Neural cell (in vitro differentiated cells): ENCODE results near the gene ZMAT3. TPM values are rescaled to one million over a fixed set of nuclear protein-coding genes. Genes with fewer than 3 reads are reported as not detected.

Experiments used
- H2AFZ ChIP-seq: fragments of 200-600, 300-800 bp; sonication (generic), shearing (Covaris generic); 2 replicates; pipeline ENCODE4 v1.6.0; 2014; ENCODE audit warnings: low read depth, mild to moderate bottlenecking, antibody characterized with exemption, low read length, moderate library complexity
- H3F3A ChIP-seq: fragments of 200-600 bp; shearing (Covaris generic); 2 replicates; pipeline ENCODE4 v1.6.1; 2016; ENCODE audit warnings: mild to moderate bottlenecking, moderate library complexity, mixed read lengths, antibody characterized with exemption, low read length; ENCODE audit not compliant: insufficient read depth, poor library complexity, severe bottlenecking
- H3K27ac ChIP-seq: fragments of 200-600, 300-800 bp; sonication (generic), shearing (Covaris generic); 2 replicates; pipeline ENCODE4 v1.5.1; 2014; ENCODE audit warnings: mild to moderate bottlenecking, low read length, moderate library complexity
- H3K27me3 ChIP-seq: fragments of 300-800, 200-600 bp; sonication (generic), shearing (Covaris generic); 2 replicates; pipeline ENCODE4 v1.6.0; 2014; ENCODE audit warnings: mild to moderate bottlenecking, low read depth, low read length, moderate library complexity; ENCODE audit not compliant: insufficient read depth
- H3K36me3 ChIP-seq: fragments of 300-800, 200-600 bp; sonication (generic), shearing (Covaris generic); 2 replicates; pipeline ENCODE4 v1.5.1; 2014; ENCODE audit warnings: mild to moderate bottlenecking, antibody characterized with exemption, low read length, moderate library complexity; ENCODE audit not compliant: insufficient read depth
- H3K4me2 ChIP-seq: fragments of 300-800, 200-600 bp; sonication (generic), shearing (Covaris generic); 2 replicates; pipeline ENCODE4 v1.6.0; 2014; ENCODE audit warnings: mild to moderate bottlenecking, low read length
- H3K4me3 ChIP-seq: fragments of 300-800, 200-600 bp; sonication (generic), shearing (Covaris generic); 2 replicates; pipeline ENCODE4 v1.5.1; 2014; ENCODE audit warnings: mild to moderate bottlenecking, low read length, moderate library complexity
- H3K79me2 ChIP-seq: fragments of 200-600 bp; shearing (Covaris generic); replicated peaks from 2 replicates; pipeline ENCODE4 v1.6.0; 2014; ENCODE audit warnings: mild to moderate bottlenecking, low read length, moderate library complexity; ENCODE audit not compliant: insufficient read depth
- H3K9ac ChIP-seq: fragments of 300-800, 200-600 bp; sonication (generic), shearing (Covaris generic); 2 replicates; pipeline ENCODE4 v1.6.1; 2016; ENCODE audit warnings: mild to moderate bottlenecking, low read length, mixed read lengths
- H3K9me2 ChIP-seq: fragments of 200-600 bp; shearing (Covaris generic); 2 replicates; pipeline ENCODE4 v1.6.1; 2016; ENCODE audit warnings: mild to moderate bottlenecking, low read length, mixed read lengths; ENCODE audit not compliant: insufficient read depth
- H3K9me3 ChIP-seq: fragments of 200-600, 300-800 bp; sonication (generic), shearing (Covaris generic); 2 replicates; pipeline ENCODE4 v1.6.1; 2016; ENCODE audit warnings: mild to moderate bottlenecking, mixed run types, low read length, moderate library complexity, mixed read lengths
- H4K20me1 ChIP-seq: fragments of 200-600 bp; shearing (Covaris generic); 2 replicates; pipeline ENCODE4 v1.6.1; 2016; ENCODE audit warnings: mild to moderate bottlenecking, mixed run types; ENCODE audit not compliant: insufficient read depth
- EP300 ChIP-seq: fragments of 450-650 bp; conservative IDR thresholded peaks from 2 replicates; pipeline ENCODE4 v1.6.1; 2014; ENCODE audit warnings: antibody characterized with exemption, mild to moderate bottlenecking, moderate library complexity; ENCODE audit not compliant: poor library complexity, severe bottlenecking
- EZH2 ChIP-seq: fragments of 200-600, 300-800 bp; shearing (Covaris generic), sonication (generic); IDR thresholded peaks from 2 replicates; pipeline ENCODE4 v1.6.1; 2014; ENCODE audit warnings: antibody characterized with exemption, low read length, borderline replicate concordance, mild to moderate bottlenecking; ENCODE audit not compliant: insufficient read depth, poor library complexity, severe bottlenecking
- MXI1 ChIP-seq: fragments of 450-650 bp; conservative IDR thresholded peaks from 2 replicates; pipeline ENCODE4 v1.6.1; 2014; ENCODE audit warnings: antibody characterized with exemption, mild to moderate bottlenecking; ENCODE audit not compliant: poor library complexity, severe bottlenecking
- POLR2AphosphoS5 ChIP-seq: IDR thresholded peaks from 2 replicates; pipeline ENCODE4 v1.6.1; 2012
- RAD21 ChIP-seq: fragments of 450-650 bp; conservative IDR thresholded peaks from 2 replicates; pipeline ENCODE4 v1.6.1; 2014; ENCODE audit warnings: antibody characterized with exemption, mild to moderate bottlenecking, moderate library complexity
- REST ChIP-seq: IDR thresholded peaks from 2 replicates; pipeline ENCODE4 v1.6.1; 2012; ENCODE audit warnings: borderline replicate concordance
- SMC3 ChIP-seq: fragments of 450-650 bp; conservative IDR thresholded peaks from 2 replicates; pipeline ENCODE4 v1.6.1; 2014; ENCODE audit warnings: antibody characterized with exemption, mild to moderate bottlenecking, moderate library complexity; ENCODE audit not compliant: poor library complexity
- TAF1 ChIP-seq: IDR thresholded peaks from 2 replicates; pipeline ENCODE4 v1.6.1; 2012; ENCODE audit warnings: low read depth
- polyA plus RNA-seq: library from polyadenylated mRNA; depleted of rRNA; stranded (reverse); fragments of >200 nt; gene quantifications from 2 replicates; pipeline ENCODE4 v1.2.3, GENCODE V29; 2014
- TF ChIP-seq, protein P1 (sequence below): fragments of 450-650 bp; IDR thresholded peaks from 2 replicates; pipeline ENCODE4 v1.5.1; 2014; ENCODE audit warnings: antibody characterized with exemption, mild to moderate bottlenecking, moderate library complexity; ENCODE audit not compliant: poor library complexity, severe bottlenecking

The ZMAT3 gene
- polyA plus RNA-seq, 1 donor from 2014 or later, result 3.9 TPM

DNA sequence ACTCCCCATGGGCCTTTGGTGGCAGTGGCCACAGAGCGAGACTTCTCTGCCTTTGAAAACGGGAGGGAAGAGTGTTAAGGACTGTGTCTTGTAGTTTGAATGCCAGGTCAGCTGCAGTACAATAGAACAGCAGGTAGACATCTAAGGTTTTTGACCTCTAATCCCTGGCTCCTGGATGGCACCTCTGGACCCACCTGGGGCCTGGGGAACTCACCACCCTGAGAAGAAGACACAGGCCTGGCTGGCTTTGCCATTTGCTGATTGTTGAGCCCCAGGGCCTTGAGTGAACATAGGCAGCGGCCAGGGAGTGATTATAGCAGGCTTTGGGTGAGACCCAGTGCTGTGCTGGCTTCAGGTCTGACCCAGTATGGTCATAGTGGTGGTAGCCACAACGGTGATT lies 66.4 kb downstream of the ZMAT3 start:
- no peak for TF ChIP-seq RAD21
- TF ChIP-seq SMC3, result no peak
- TF ChIP-seq EZH2, result no peak
- TF ChIP-seq POLR2AphosphoS5, result no peak
- TF ChIP-seq TAF1, result no peak
- TF ChIP-seq REST, result no peak
- TF ChIP-seq, protein P1, sequence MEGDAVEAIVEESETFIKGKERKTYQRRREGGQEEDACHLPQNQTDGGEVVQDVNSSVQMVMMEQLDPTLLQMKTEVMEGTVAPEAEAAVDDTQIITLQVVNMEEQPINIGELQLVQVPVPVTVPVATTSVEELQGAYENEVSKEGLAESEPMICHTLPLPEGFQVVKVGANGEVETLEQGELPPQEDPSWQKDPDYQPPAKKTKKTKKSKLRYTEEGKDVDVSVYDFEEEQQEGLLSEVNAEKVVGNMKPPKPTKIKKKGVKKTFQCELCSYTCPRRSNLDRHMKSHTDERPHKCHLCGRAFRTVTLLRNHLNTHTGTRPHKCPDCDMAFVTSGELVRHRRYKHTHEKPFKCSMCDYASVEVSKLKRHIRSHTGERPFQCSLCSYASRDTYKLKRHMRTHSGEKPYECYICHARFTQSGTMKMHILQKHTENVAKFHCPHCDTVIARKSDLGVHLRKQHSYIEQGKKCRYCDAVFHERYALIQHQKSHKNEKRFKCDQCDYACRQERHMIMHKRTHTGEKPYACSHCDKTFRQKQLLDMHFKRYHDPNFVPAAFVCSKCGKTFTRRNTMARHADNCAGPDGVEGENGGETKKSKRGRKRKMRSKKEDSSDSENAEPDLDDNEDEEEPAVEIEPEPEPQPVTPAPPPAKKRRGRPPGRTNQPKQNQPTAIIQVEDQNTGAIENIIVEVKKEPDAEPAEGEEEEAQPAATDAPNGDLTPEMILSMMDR, result no peak
- H3K79me2 ChIP-seq, result no peaks in the 10 kb centered on the region
- no peaks in the 10 kb centered on the region for H4K20me1 ChIP-seq
- H3K9me3 ChIP-seq, result no peaks in the 10 kb centered on the region
- H2AFZ ChIP-seq, result no peak overlapping the region
- H3K27me3 ChIP-seq, result no peaks in the 10 kb centered on the region
- no peak overlapping the region for H3K4me3 ChIP-seq
- H3K9me2 ChIP-seq, result no peaks in the 10 kb centered on the region
- H3K36me3 ChIP-seq, result no peaks in the 10 kb centered on the region
- H3K9ac ChIP-seq, result no peak overlapping the region
- H3F3A ChIP-seq, result no peaks in the 10 kb centered on the region
- no peak overlapping the region for H3K4me2 ChIP-seq
- no peak overlapping the region for H3K27ac ChIP-seq

GRCh38 chr3:179000659-179001058 lies 71.0 kb downstream of the ZMAT3 start:
- H3K9me2 ChIP-seq, result no peaks in the 10 kb centered on the region
- no peak overlapping the region for H2AFZ ChIP-seq
- H3K27ac ChIP-seq, result no peak overlapping the region
- H3K4me2 ChIP-seq, result no peak overlapping the region
- H3K36me3 ChIP-seq, result no peaks in the 10 kb centered on the region
- no peaks in the 10 kb centered on the region for H3K9me3 ChIP-seq
- no peak for TF ChIP-seq EP300
- no peak for TF ChIP-seq TAF1
- no peak for TF ChIP-seq REST
- TF ChIP-seq POLR2AphosphoS5, result no peak
- TF ChIP-seq MXI1, result no peak
- no peak for TF ChIP-seq EZH2
- TF ChIP-seq, protein P1, result no peak
- no peak for TF ChIP-seq RAD21
- no peak for TF ChIP-seq SMC3
- no peaks in the 10 kb centered on the region for H4K20me1 ChIP-seq
- no peak overlapping the region for H3K4me3 ChIP-seq
- H3K27me3 ChIP-seq, result no peaks in the 10 kb centered on the region
- no peaks in the 10 kb centered on the region for H3F3A ChIP-seq
- H3K79me2 ChIP-seq, result no peaks in the 10 kb centered on the region
- H3K9ac ChIP-seq, result no peak overlapping the region
